Smooth muscle cell (in vitro differentiated cells): ENCODE measurements around the gene SLC22A23. TPM values are rescaled to one million over a fixed set of nuclear protein-coding genes. Genes with fewer than 3 reads are reported as not detected.

ENCODE experiments used
- DNase-seq: peaks from one replicate; lab custom pipeline; 2025; ENCODE audit not compliant: unreplicated experiment; lab: John Stamatoyannopoulos, UW
- H2AFZ ChIP-seq: fragments of 200-600 bp; sonication (generic); 2 replicates; pipeline ENCODE4 v1.6.0; 2016; ENCODE audit warnings: antibody characterized with exemption, low read depth, mild to moderate bottlenecking
- H3F3A ChIP-seq: fragments of 200-600 bp; sonication (generic); 2 replicates; pipeline ENCODE4 v1.6.0; 2017; ENCODE audit warnings: antibody characterized with exemption, low read depth
- H3K27ac ChIP-seq: fragments of 200-600 bp; sonication (generic); 2 replicates; pipeline ENCODE4 v1.5.1; 2016; ENCODE audit warnings: low read depth, mild to moderate bottlenecking
- H3K27me3 ChIP-seq: fragments of 200-600 bp; sonication (generic); 2 replicates; pipeline ENCODE4 v1.6.1; 2016; ENCODE audit warnings: low read depth, mild to moderate bottlenecking
- H3K36me3 ChIP-seq: fragments of 200-600 bp; sonication (generic); 2 replicates; pipeline ENCODE4 v1.5.1; 2016; ENCODE audit warnings: low read depth
- H3K4me1 ChIP-seq: fragments of 200-600 bp; sonication (generic); 2 replicates; pipeline ENCODE4 v1.5.1; 2016; ENCODE audit warnings: low read depth
- H3K4me2 ChIP-seq: fragments of 200-600 bp; sonication (generic); 2 replicates; pipeline ENCODE4 v1.6.0; 2016; ENCODE audit warnings: mild to moderate bottlenecking
- H3K4me3 ChIP-seq: fragments of 200-600 bp; sonication (generic); 2 replicates; pipeline ENCODE4 v1.5.1; 2016; ENCODE audit warnings: mild to moderate bottlenecking
- H3K79me2 ChIP-seq: fragments of 200-600 bp; sonication (generic); 2 replicates; pipeline ENCODE4 v1.6.0; 2016; ENCODE audit warnings: low read depth, mild to moderate bottlenecking
- H3K9ac ChIP-seq: fragments of 200-600 bp; sonication (generic); 2 replicates; pipeline ENCODE4 v1.6.0; 2016; ENCODE audit warnings: low read depth
- H3K9me3 ChIP-seq: fragments of 200-600 bp; sonication (generic); replicated peaks from 2 replicates; pipeline ENCODE4 v1.5.1; 2016; ENCODE audit warnings: low read depth
- H4K20me1 ChIP-seq: fragments of 200-600 bp; sonication (generic); 2 replicates; pipeline ENCODE4 v1.6.0; 2016; ENCODE audit warnings: low read depth
- CTCF ChIP-seq: fragments of 200-600 bp; sonication (generic); IDR thresholded peaks from 2 replicates; pipeline ENCODE4 v1.5.1; 2017; ENCODE audit warnings: borderline replicate concordance, mild to moderate bottlenecking, antibody characterized with exemption; ENCODE audit not compliant: insufficient read depth, poor library complexity, severe bottlenecking
- WGBS: methylation state at CpG from one replicate; pipeline ENCODE4 v1.1.7; 2016; ENCODE audit warnings: low lambda C conversion rate; 5-methylcytosine and 5-hydroxymethylcytosine counted together
- polyA plus RNA-seq: library from polyadenylated mRNA; unstranded; fragments of >200 nt; fragmentation: Nextera tagmentation; extraction: Ambion mirVana; gene quantifications from 2 replicates; pipeline ENCODE4 v1.2.1, GENCODE V29; 2016
- total RNA-seq: library from RNA; depleted of rRNA; stranded (reverse); fragments of >200 nt; gene quantifications from 2 replicates; pipeline ENCODE4 v1.2.3, GENCODE V29; 2014

The SLC22A23 gene
- total and polyA plus RNA-seq, 2 experiments from 2014 or later, result 1.6 to 3.8 TPM

- Histone ChIP-seq H3K9me3 (no peaks in the 10 kb centered on the region), H4K20me1 (peaks cover 7% of the 10 kb centered on the region), H3K79me2 (no peaks in the 10 kb centered on the region), H3K9ac (no peak overlapping the region), H3F3A (no peaks in the 10 kb centered on the region), H3K4me2 (no peak overlapping the region), H3K27me3 (no peaks in the 10 kb centered on the region), H3K4me1 (no peaks in the 10 kb centered on the region), H2AFZ (no peak overlapping the region), H3K4me3 (no peak overlapping the region), H3K27ac (no peak overlapping the region), H3K36me3 (no peaks in the 10 kb centered on the region)
- DNase-seq, result no peak
- no peak for TF ChIP-seq CTCF
- 97% methylated on average over 32 of the region's 32 CpGs for WGBS
These were observed 183.8 kb downstream of the SLC22A23 start for GRCh38 chr6:3272911-3273547.

- H3K4me2 ChIP-seq, result no peak overlapping the region
- H3K27me3 ChIP-seq, result no peaks in the 10 kb centered on the region
- H3K4me3 ChIP-seq, result no peak overlapping the region
- no peak overlapping the region for H2AFZ ChIP-seq
- H3K4me1 ChIP-seq, result no peaks in the 10 kb centered on the region
- no peak for TF ChIP-seq CTCF
- no peak overlapping the region for H3K9ac ChIP-seq
- H3K36me3 ChIP-seq, result no peaks in the 10 kb centered on the region
- no peak overlapping the region for H3K27ac ChIP-seq
- H3K79me2 ChIP-seq, result no peaks in the 10 kb centered on the region
- H3F3A ChIP-seq, result no peaks in the 10 kb centered on the region
- WGBS, result 98% methylated on average over 13 of the region's 13 CpGs
- no peaks in the 10 kb centered on the region for H3K9me3 ChIP-seq
- no peak for DNase-seq
- H4K20me1 ChIP-seq, result peaks cover 9% of the 10 kb centered on the region
These were observed 185.1 kb downstream of the SLC22A23 start for GRCh38 chr6:3271756-3272155.

- no peak overlapping the region for H3K27ac ChIP-seq
- no peaks in the 10 kb centered on the region for H3K36me3 ChIP-seq
- no peaks in the 10 kb centered on the region for H3K9me3 ChIP-seq
- H3K79me2 ChIP-seq, result no peaks in the 10 kb centered on the region
- DNase-seq, result no peak
- no peak for TF ChIP-seq CTCF
- H3K4me2 ChIP-seq, result no peak overlapping the region
- no peaks in the 10 kb centered on the region for H3K27me3 ChIP-seq
- H3K9ac ChIP-seq, result no peak overlapping the region
- H3K4me3 ChIP-seq, result no peak overlapping the region
- peaks cover 4% of the 10 kb centered on the region for H4K20me1 ChIP-seq
- H3K4me1 ChIP-seq, result no peaks in the 10 kb centered on the region
- no peak overlapping the region for H2AFZ ChIP-seq
- 90% methylated on average over 15 of the region's 15 CpGs for WGBS
- H3F3A ChIP-seq, result no peaks in the 10 kb centered on the region
These were observed 186.6 kb downstream of the SLC22A23 start for GRCh38 chr6:3270258-3270657.

- no peak for TF ChIP-seq CTCF
- Histone ChIP-seq H3K9ac (no peak overlapping the region), H3K27ac (no peak overlapping the region), H3K4me3 (no peak overlapping the region), H4K20me1 (peaks cover 4% of the 10 kb centered on the region), H3K79me2 (no peaks in the 10 kb centered on the region), H3K9me3 (no peaks in the 10 kb centered on the region), H3K27me3 (no peaks in the 10 kb centered on the region), H3K4me2 (no peak overlapping the region), H2AFZ (no peak overlapping the region), H3F3A (no peaks in the 10 kb centered on the region), H3K4me1 (no peaks in the 10 kb centered on the region), H3K36me3 (no peaks in the 10 kb centered on the region)
- WGBS, result 91% methylated on average over 27 of the region's 27 CpGs
- no peak for DNase-seq
These were observed 187.4 kb downstream of the SLC22A23 start for GRCh38 chr6:3269281-3269975.
